HCT116 (cell line): ENCODE measurements around the gene IL18BP. TPM values are rescaled to one million over a fixed set of nuclear protein-coding genes. Genes with fewer than 3 reads are reported as not detected.

ENCODE experiments used
- ATAC-seq: fragments of 200-7000 bp; cut with Tn5 transposase; 2 replicates; pipeline ENCODE4 v1.9.1; 2020; ENCODE audit warnings: mild to moderate bottlenecking, moderate library complexity
- BruUV-seq: library from RNA; stranded (reverse); fragments of 400-500 nt; replicated peaks from 2 replicates; lab custom pipeline; 2021; lab: Mats Ljungman, UMichigan
- CTCF ChIA-PET: fragments of 300-600 bp; sonication (Branson Sonifier 250); formaldehyde crosslinking; loops from one replicate; lab custom pipeline; 2021; ENCODE audit warnings: antibody characterized with exemption; lab: Charles Lee
- POLR2A ChIA-PET: fragments of 300-600, 350-600 bp; sonication (Branson Sonifier 250); formaldehyde crosslinking; loops from one replicate; lab custom pipeline; 2021; ENCODE audit warnings: antibody characterized with exemption; lab: Charles Lee
- RAD21 ChIA-PET, 2 experiments: fragments of 300-600 bp; sonication (Branson Sonifier 250); formaldehyde crosslinking; loops; one replicate each; lab custom pipeline; 2023; ENCODE audit warnings: low total read pairs in 2 of 2; ENCODE audit not compliant: uncharacterized antibody in 2 of 2, unreplicated experiment in 2 of 2, low non-redundant PET in 1 of 2; lab: Charles Lee
- DNase-seq: peaks from one replicate; pipeline ENCODE4 v3.0.0-alpha.2; 2010; ENCODE audit warnings: low read depth, low spot score
- H2AFZ ChIP-seq: fragments of 200-600 bp; shearing (Covaris generic), sonication (generic); 2 replicates; pipeline ENCODE4 v1.6.1; 2017; ENCODE audit warnings: low read depth, mixed run types, mixed read lengths, antibody characterized with exemption, low read length; ENCODE audit not compliant: poor library complexity, severe bottlenecking
- H3K27ac ChIP-seq: 2 replicates; pipeline ENCODE4 v1.5.1; 2012; ENCODE audit warnings: low read depth, low read length
- H3K27me3 ChIP-seq: fragments of 200-600 bp; sonication (generic); 2 replicates; pipeline ENCODE4 v1.6.1; 2016; ENCODE audit warnings: mixed run types, low read length, mixed read lengths; ENCODE audit not compliant: insufficient read depth
- H3K36me3 ChIP-seq, 2 experiments: fragments of 200-500 bp in 1 of 2; fragments of 200-600 bp in 1 of 2; sonication (Bioruptor generic) in 1 of 2; sonication (generic) in 1 of 2; 2 replicates each; pipeline versions ENCODE4 v1.5.1 to v1.6.1; 2014 to 2016; ENCODE audit warnings: low read length in 2 of 2, inconsistent platforms in 1 of 2, mixed read lengths in 1 of 2, mixed run types in 1 of 2; ENCODE audit not compliant: insufficient read depth in 2 of 2, control insufficient read depth in 1 of 2
- H3K4me1 ChIP-seq, 2 experiments: fragments of 200-600 bp in 1 of 2; sonication (generic) in 1 of 2; 2 replicates each; pipeline versions ENCODE4 v1.5.1 to v1.6.1; 2012 to 2017; ENCODE audit warnings: low read length in 2 of 2, inconsistent platforms in 1 of 2, mild to moderate bottlenecking in 1 of 2, mixed read lengths in 1 of 2, mixed run types in 1 of 2, moderate library complexity in 1 of 2; ENCODE audit not compliant: insufficient read depth in 2 of 2, control insufficient read depth in 1 of 2
- H3K4me2 ChIP-seq: fragments of 200-600 bp; sonication (generic); 2 replicates; pipeline ENCODE4 v1.6.1; 2017; ENCODE audit warnings: mixed run types, low read length, mixed read lengths
- H3K4me3 ChIP-seq, 2 experiments: fragments of 200-600 bp in 1 of 2; sonication (generic) in 1 of 2; replicated peaks in 1 of 2; 2 replicates each; pipeline ENCODE4 v1.5.1; 2011 to 2016; ENCODE audit warnings: low read length in 2 of 2, control low read depth in 1 of 2, low read depth in 1 of 2, mild to moderate bottlenecking in 1 of 2, mixed read lengths in 1 of 2, mixed run types in 1 of 2
- H3K79me2 ChIP-seq: fragments of 200-600 bp; sonication (generic); 2 replicates; pipeline ENCODE4 v1.6.1; 2017; ENCODE audit warnings: mild to moderate bottlenecking, mixed run types, low read length, moderate library complexity, mixed read lengths; ENCODE audit not compliant: insufficient read depth
- H3K9ac ChIP-seq: fragments of 200-600 bp; sonication (generic); 2 replicates; pipeline ENCODE4 v1.6.1; 2016; ENCODE audit warnings: low read length, mixed read lengths
- H3K9me2 ChIP-seq: fragments of 200-600 bp; sonication (generic), shearing (Covaris generic); 2 replicates; pipeline ENCODE4 v1.6.1; 2017; ENCODE audit warnings: mixed run types, mild to moderate bottlenecking, moderate library complexity; ENCODE audit not compliant: insufficient read depth
- H3K9me3 ChIP-seq, 2 experiments: fragments of 200-500 bp in 1 of 2; fragments of 200-600 bp in 1 of 2; sonication (Bioruptor generic) in 1 of 2; sonication (generic) in 1 of 2; 2 replicates each; pipeline ENCODE4 v1.6.1; 2014 to 2017; ENCODE audit warnings: low read length in 2 of 2, mixed read lengths in 2 of 2, inconsistent platforms in 1 of 2, low read depth in 1 of 2, mild to moderate bottlenecking in 1 of 2, mixed run types in 1 of 2, moderate library complexity in 1 of 2; ENCODE audit not compliant: control insufficient read depth in 1 of 2, insufficient read depth in 1 of 2
- H4K20me1 ChIP-seq: fragments of 200-600 bp; sonication (generic), shearing (Covaris generic); 2 replicates; pipeline ENCODE4 v1.6.1; 2017; ENCODE audit warnings: mixed run types, mild to moderate bottlenecking, moderate library complexity; ENCODE audit not compliant: insufficient read depth
- CBX3 ChIP-seq: IDR thresholded peaks from 2 replicates; pipeline ENCODE4 v1.6.1; 2012; ENCODE audit warnings: low read depth
- CEBPB ChIP-seq: IDR thresholded peaks from 2 replicates; pipeline ENCODE4 v1.6.1; 2012; ENCODE audit warnings: low read depth
- FOSL1 ChIP-seq: IDR thresholded peaks from 2 replicates; pipeline ENCODE4 v1.6.1; 2012; ENCODE audit warnings: low read depth
- JUND ChIP-seq: IDR thresholded peaks from 2 replicates; pipeline ENCODE4 v1.6.1; 2012
- RAD21 ChIP-seq: IDR thresholded peaks from 2 replicates; pipeline ENCODE4 v1.6.1; 2012; ENCODE audit warnings: low read depth, mild to moderate bottlenecking
- REST ChIP-seq: IDR thresholded peaks from 2 replicates; pipeline ENCODE4 v1.6.1; 2012; ENCODE audit warnings: low read depth
- SIN3A ChIP-seq: IDR thresholded peaks from 2 replicates; pipeline ENCODE4 v1.6.1; 2012; ENCODE audit warnings: low read depth
- SP1 ChIP-seq: IDR thresholded peaks from 2 replicates; pipeline ENCODE4 v1.6.1; 2012; ENCODE audit warnings: low read depth
- TCF7L2 ChIP-seq: IDR thresholded peaks from 2 replicates; pipeline ENCODE4 v1.7.0; 2011; ENCODE audit warnings: borderline replicate concordance, inconsistent platforms; ENCODE audit not compliant: insufficient read depth, insufficient read length; ENCODE audit errors: extremely low read depth
- YY1 ChIP-seq: IDR thresholded peaks from 2 replicates; pipeline ENCODE4 v1.6.1; 2011; ENCODE audit warnings: low read length, low read depth, moderate library complexity, mild to moderate bottlenecking; ENCODE audit not compliant: insufficient replicate concordance; ENCODE audit errors: extremely low read depth
- ZBTB33 ChIP-seq: IDR thresholded peaks from 2 replicates; pipeline ENCODE4 v1.6.1; 2011; ENCODE audit warnings: mild to moderate bottlenecking, low read length, moderate library complexity; ENCODE audit not compliant: insufficient replicate concordance; ENCODE audit errors: extremely low read depth
- ZFX ChIP-seq: fragments of 450-650 bp; IDR thresholded peaks from 2 replicates; pipeline ENCODE4 v1.6.1; 2017
- intact Hi-C: fragments of 100-400 bp; cut with micrococcal nuclease; formaldehyde crosslinking; loops from 2 replicates; pipeline ENCODE4 v1.10.0; 2022
- total RNA-seq: library from RNA; stranded (reverse); gene quantifications from one replicate; pipeline ENCODE4 v1.2.1, GENCODE V29; 2021; ENCODE audit not compliant: unreplicated experiment

Gene IL18BP
- total RNA-seq, 1 experiment from 2014 or later = 9.8 TPM

DNA sequence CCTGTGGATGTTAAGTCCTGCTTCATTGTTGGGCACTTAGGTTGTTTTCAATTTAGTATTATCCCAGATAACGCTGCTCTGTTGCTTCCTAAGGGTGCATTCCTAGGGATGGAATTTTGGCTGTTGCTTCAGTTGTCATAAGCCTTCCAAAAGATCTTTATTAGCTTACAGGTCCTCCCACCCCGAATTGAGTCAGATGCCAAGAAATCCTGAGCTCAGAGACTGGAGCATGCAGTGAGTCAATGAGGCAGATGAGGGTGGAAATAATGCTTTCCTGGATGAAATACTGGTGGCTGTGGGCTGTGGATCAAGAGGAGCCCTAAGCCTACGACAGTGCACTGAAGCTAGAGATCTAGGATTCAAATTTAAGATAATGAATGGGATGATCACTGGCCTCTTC is 10.7 kb upstream of the IL18BP start:
- ATAC-seq = no peak
- Histone ChIP-seq H3K9me3 (no peaks in the 10 kb centered on the region), H3K4me1 (no peaks in the 10 kb centered on the region), H3K4me3 (no peak overlapping the region), H3K79me2 (no peaks in the 10 kb centered on the region; the same call in 1 of the 2 replicates), H3K9me2 (no peaks in the 10 kb centered on the region), H3K27ac (no peak overlapping the region), H3K4me2 (no peak overlapping the region), H3K9ac (no peak overlapping the region), H2AFZ (no peak overlapping the region), H3K36me3 (peaks cover 0 to 5% of the 10 kb centered on the region in 2 experiments; a peak in 1 of 4 replicates), H4K20me1 (no peaks in the 10 kb centered on the region), H3K27me3 (no peaks in the 10 kb centered on the region)
- RAD21 ChIA-PET = no interaction called here
- no TSS peak for BruUV-seq
- POLR2A ChIA-PET = no interaction called here
- CTCF ChIA-PET = interaction anchor here (1.2 kb wide), 1 partner anchor 11 kb away, joined by 3 read pairs; no protein-coding TSS in a partner anchor
- intact Hi-C loops = no loop called here
- TF ChIP-seq RAD21 = no peak
- no peak for TF ChIP-seq TCF7L2
- TF ChIP-seq CEBPB = no peak
- no peak for TF ChIP-seq FOSL1
- no peak for TF ChIP-seq CBX3
- no peak for TF ChIP-seq SP1
- no peak for TF ChIP-seq REST
- no peak for TF ChIP-seq ZBTB33
- TF ChIP-seq SIN3A = no peak
- TF ChIP-seq ZFX = no peak
- TF ChIP-seq JUND = no peak
- no peak for TF ChIP-seq YY1
- no peak for DNase-seq
